SU-DHL-6 (cell line): Measurements from ENCODE around the gene AFG1L.

Experiments used
- CTCF ChIP-seq: fragments of 200-600 bp; sonication (generic); IDR thresholded peaks from one replicate; pipeline ENCODE4 v1.5.1; 2017; ENCODE audit warnings: antibody characterized with exemption, mild to moderate bottlenecking, low read length, moderate library complexity; ENCODE audit not compliant: insufficient read depth, poor library complexity, severe bottlenecking
- EZH2phosphoT487 ChIP-seq: fragments of 200-600 bp; sonication (generic), shearing (Covaris generic); conservative IDR thresholded peaks from 2 replicates; pipeline ENCODE4 v1.6.1; 2018; ENCODE audit warnings: mild to moderate bottlenecking, antibody characterized with exemption, low read length, moderate library complexity, mixed read lengths

GRCh38 chr6:108359901-108360882, 65.3 kb downstream of the AFG1L start:
- TF ChIP-seq EZH2phosphoT487 (no peak), CTCF (no peak)
